HPDE6-E6E7 (cell line): Measurements from ENCODE around the gene SNTB2.
A peak's percentile ranks its signal among the peaks of the same experiment; 100 is the strongest.
"Not testable (repeated sequence)": the region's sequence is repeated elsewhere in the genome, so short reads cannot be mapped to it uniquely, and the experiment has no call there.

Experiments
- DNase-seq: peaks from one replicate; pipeline ENCODE4 v3.0.0; 2011; ENCODE audit warnings: missing footprints; ENCODE audit errors: extremely low spot score

SNTB2 gene

DNA sequence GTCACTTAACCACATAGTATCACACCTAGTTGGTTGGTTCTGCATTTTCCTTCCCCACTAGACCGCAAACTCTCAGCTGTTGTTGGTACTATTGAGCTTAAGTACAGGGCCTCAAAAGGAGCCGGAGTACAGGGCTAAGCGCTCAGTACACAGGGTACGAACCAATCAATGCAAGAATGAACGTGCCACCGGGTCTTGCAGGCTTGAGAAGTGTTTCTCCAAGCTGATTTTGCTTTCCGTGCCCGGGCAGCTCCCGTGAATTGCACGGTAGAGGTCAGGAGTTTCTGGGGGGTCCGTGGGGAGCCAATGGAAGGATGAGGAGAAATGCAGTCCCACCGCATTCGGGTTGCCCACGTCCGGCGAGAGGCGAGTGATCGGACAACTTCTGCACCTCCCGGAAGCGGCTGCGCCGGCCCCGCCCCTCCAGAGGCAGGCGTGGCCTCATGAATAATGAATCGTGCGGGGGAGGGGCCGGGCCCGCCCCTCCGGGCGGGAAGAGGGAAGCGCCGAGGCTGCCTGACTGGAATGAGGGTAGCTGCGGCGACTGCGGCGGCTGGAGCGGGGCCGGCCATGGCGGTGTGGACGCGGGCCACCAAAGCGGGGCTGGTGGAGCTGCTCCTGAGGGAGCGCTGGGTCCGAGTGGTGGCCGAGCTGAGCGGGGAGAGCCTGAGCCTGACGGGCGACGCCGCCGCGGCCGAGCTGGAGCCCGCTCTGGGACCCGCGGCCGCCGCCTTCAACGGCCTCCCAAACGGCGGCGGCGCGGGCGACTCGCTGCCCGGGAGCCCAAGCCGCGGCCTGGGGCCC is at the start of gene SNTB2:
SNTB2 (plus strand) TSS at position 523 of the 804 bp plus-strand sequence; CDS start at position 526, 3 bp downstream.
- peak; percentile 94 for DNase-seq

DNA sequence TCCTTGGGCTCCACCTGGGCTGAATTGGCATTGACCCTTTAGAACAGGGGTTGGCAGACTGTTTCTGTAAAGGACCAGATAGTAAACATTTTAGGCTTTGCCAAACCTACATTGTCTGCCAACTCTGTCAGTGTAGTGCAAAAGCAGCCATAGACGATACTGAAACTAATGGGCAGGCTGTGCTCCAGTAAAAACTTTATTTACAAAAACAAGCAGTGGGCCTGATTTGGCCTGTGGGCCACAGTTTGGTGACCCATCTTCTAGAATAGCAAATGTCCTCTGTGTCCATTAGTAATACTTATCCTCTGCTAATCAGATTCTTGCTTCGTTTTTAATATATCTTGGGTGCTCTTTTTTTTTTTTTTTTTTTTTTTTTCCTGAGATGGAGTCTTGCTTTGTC is 48.4 kb upstream of the SNTB2 start:
- DNase-seq, result no peak

DNA sequence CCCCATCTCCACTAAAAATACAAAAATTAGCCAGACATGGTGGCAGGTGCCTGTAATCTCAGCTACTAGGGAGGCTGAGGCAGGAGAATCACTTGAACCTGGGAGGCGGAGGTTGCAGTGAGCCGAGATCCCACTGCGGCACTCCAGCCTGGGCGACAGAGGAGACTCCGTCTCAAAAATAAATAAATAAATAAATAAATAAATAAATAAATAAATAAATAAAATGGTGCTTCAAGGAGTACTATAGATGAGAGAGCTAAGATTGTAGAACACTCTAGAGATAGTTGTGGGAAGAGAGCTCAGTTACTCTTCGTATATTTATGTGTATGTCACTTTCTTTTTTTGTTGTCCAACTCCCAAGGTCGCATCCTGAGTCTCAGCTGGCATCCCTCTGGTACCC is 47.5 kb upstream of the SNTB2 start:
- DNase-seq, result not testable (repeated sequence)

DNA sequence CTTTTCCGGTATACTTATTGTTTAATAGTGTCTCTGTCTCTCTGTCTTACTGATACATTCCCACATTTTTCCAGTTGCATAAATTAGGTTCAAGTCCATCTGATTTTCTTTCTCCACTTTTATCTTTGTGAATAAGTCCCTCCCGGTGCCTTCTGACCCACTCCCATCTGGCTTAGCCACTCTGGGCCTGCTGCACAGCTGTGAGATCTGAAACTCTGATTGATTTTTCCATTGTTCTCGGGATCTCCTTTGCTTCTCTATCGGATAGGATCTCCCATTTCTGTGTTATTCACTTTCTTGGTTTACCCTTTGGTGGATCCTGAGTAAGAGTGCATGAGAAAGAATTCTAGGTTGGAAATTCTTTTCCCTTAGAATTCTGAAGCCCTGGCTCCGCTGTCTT is 46.0 kb upstream of the SNTB2 start:
- no peak for DNase-seq

DNA sequence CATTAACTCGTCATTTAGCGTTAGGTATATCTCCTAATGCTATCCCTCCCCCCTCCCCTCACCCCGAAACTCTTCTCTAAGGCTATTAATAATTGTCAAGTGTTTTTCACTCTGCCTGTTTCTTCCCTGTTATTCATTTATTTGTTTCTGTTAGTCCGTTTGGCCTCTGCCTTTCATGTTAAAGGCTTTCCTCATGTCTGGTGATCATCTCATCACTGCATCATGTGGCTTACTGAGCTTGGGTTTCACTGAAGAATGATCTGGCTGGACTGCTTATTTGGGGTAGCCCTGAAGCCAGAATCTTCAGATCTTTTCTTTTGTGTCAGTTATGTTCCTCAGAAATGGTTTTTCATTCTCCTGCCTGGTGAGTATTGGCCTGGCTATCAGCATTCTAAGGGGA is 45.0 kb upstream of the SNTB2 start:
- DNase-seq, result no peak

DNA sequence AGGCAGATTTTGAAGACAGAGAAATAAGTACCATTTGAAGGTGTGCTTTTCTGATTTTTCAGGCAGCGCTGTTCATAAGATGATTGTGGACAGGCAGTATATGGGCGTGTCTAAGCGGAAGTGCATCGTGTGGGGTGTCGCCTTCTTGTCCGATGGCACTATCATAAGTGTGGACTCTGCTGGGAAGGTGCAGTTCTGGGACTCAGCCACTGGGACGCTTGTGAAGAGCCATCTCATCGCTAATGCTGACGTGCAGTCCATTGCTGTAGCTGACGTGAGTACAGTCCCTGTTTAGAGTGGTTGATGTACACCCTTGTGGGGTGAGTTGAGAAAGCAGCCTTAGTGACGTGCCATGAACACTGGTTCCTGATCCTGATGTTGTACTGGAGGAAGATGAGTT is 43.8 kb upstream of the SNTB2 start:
- no peak for DNase-seq

DNA sequence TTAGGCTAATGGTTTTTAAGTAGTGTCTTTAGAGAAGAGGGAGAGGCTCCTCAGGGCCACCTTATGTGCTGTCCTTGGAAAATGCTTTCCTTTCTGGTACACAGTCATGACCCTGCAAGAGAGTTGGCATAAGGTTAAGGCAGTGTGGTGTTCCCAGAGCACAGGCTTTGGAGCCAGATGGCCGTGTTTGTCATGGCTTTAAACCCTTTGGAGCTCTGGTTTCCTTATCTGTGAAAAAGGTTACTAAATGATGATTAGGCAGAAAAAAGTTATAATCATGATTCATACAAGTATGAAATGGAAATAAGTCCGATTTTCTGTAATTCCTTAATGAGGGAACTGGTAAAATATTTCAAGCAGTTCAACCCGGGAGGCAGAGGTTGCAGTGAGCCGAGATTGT is 41.3 kb upstream of the SNTB2 start:
- DNase-seq, result no peak

DNA sequence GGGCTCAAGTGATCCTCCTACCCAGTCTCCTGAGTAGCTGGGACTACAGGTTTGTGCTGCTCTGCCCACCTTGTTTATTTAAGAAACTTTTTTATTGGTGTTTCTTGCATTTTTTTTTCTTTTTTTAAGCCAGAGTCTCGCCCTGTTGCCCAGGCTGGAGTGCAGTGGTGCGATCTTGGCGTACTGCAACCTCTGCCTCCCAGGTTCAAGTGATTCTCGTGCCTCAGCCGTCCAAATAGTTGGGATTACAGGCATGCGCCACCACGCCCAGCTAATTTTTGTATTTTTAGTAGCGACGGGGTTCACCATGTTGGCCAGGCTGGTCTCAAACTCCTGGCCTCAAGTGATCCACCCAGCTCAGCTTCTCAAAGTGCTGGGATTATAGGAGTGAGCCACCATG is 37.3 kb upstream of the SNTB2 start:
- DNase-seq, result not testable (repeated sequence)

DNA sequence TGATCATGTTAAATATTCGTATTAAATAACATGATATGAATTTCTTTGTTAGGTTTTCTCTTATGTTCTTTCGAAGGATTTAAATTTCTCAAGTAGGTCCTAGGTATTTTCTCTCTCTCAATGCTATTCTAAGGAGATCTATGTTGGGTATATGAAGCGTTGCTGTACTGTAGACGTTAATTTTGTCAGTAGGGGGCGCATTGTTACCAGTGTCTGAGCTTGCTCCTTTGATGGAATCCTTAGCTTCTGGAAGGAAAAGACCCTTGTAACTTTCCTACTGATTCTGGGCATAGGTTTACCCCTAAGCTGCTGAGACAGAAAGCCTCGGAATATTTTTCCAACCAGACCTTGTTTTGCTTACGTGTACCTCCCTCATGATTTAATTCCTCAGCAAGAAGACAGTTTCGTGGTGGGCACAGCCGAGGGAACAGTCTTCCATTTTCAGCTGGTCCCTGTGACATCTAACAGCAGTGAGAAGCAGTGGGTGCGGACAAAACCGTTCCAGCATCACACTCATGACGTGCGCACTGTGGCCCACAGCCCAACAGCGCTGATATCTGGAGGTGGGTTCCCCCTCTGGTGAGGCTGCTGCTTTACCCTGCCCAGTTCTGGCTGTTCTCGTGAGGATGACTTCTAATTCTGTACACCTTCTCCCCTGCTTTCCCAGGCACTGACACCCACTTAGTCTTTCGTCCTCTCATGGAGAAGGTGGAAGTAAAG is 36.7 kb upstream of the SNTB2 start:
- DNase-seq, result peak; percentile 58

DNA sequence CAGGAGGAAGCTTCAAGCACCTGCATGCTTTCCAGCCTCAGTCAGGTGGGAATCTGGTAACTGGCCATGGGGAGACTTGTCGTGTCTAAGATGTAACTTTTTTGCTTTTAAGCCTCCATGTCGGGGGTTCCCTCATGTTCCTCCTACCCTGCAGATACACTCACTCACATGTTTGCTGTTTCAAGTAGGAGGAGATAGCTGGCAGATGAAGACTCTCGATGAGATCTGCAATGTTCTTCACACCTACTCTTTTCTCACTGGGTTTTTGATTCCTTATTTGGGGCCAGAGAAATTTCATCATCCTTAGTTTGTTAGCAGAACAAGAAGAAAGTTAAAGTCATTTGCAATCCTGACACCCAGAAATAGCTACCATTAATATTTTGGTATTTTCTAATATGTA is 29.8 kb upstream of the SNTB2 start:
- no peak for DNase-seq

DNA sequence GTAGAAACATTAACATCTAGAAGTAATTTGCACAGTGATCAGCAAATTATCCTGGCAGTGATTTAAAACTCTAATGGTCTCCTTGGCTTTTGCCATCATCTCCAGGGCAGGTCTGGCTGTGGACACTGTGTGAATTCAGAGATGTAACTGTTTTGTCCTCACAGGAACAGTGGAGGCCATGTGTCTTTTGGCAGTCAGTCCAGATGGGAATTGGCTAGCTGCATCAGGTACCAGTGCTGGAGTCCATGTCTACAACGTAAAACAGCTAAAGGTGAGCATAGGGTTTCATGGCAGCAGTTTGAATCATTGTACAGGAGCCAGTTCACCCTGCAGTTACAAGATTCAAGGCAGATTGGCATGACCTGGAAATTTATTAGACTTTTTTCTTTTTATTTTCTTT is 26.8 kb upstream of the SNTB2 start:
- no peak for DNase-seq

DNA sequence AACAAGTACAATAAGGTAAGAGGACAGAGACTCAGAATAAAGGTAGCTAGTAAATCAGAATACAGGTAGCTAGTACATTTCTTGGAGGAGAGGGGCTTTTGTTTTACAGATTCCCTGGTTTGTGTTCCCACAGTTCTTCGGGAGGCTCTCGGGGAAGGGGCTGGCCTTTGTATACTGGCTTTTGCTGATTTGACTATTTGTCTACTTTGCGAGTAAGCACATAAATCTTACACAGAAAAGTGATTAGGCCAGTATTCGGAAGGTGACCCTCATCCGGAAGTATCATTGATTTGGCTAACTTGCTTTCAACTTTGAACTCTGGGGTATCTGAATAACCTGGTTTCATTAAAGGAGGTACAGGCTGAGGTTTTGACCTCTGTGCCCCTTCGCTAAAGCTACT is 21.4 kb upstream of the SNTB2 start:
- DNase-seq, result no peak

DNA sequence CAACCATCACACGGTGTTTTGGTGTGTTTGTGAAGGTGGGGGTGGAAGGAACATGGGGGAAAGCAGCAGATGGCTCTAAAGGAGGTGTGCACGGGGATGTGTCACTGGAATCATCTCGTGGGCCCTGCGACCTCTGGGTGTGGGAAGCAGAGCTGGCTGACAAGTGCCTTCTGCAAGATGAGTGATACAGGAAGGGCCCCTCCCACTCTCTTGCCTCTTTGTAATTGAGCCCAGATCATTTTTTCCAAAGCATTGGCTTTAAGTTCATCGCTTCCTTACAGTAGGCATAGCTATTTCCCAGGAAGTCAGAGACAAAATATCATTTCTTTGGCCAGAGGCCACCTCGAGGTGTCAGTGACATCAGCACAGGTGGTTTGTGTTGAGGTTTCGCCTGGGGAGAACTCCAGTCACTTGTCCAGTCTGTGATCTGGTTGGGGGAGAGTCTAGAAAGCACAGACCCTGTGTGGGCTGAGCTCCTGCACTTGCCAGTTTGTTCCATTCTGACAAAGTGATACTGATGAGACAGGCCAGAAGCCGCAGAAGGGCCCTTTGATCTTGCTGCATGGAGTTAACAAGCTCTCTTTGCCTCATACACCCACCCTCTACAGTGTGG is 20.6 kb upstream of the SNTB2 start:
- DNase-seq, result no peak

DNA sequence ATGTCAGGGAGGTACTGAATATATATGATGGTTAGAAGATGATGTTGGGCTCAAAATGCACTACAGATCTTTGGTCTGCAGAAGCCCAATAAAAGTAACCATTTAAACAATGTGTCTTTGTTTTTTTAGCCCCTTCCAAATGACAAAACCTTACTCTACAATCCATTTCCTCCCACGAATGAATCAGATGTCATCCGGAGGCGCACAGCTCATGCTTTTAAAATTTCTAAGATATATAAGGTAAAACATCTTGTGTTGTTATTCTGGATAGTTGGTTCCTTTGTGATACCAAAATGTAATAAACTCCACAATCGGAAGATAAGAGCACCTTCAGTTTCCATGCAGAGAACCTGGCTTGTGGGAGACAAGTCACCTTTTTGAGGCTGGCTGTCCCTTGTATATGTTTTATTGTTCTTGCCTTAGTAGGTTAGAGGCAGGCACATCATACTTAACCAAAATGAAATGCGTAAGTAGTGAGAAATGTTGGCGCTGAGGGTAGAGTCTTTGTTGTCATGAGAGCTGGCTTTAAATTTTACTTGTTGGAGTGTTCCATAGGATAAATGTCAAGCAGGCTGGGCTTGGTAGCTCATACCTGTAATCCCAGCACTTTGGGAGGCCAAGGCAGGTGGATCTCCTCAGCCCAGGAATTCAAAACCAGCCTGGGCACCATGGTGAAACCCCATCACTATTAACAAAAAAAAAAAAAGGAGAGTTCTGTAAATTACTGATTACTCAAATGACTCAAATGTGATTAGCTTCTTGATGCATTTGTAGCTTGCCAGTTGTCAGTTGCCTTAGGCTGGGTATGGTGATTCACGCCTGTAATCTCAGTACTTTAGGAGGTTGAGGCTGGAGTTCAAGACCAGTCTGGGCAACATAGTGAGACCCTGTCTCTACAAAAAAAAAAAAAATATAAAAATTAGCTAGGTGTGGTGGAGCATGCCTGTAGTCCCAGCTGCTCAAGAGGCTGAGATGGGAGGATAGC is 19.7 kb upstream of the SNTB2 start:
- DNase-seq, result no peak

DNA sequence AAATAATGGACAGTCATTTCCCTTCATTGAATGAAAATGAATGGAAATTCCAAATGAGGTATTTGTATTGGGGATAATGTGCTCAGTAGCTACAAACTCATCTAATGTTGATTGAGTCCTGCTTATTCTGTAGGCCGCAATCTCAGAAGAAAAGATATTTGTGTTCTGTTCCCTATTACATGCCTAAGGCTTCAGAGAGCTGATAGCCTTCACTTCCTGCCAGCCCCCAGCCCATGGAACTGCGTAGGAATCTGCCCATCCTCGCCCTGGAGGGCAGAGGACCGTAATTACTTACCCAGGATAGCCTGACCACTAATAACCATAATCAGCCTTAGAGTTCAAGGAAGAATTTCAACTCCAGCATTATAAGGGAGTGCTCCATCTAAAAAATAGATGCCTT is 17.9 kb upstream of the SNTB2 start:
- no peak for DNase-seq

DNA sequence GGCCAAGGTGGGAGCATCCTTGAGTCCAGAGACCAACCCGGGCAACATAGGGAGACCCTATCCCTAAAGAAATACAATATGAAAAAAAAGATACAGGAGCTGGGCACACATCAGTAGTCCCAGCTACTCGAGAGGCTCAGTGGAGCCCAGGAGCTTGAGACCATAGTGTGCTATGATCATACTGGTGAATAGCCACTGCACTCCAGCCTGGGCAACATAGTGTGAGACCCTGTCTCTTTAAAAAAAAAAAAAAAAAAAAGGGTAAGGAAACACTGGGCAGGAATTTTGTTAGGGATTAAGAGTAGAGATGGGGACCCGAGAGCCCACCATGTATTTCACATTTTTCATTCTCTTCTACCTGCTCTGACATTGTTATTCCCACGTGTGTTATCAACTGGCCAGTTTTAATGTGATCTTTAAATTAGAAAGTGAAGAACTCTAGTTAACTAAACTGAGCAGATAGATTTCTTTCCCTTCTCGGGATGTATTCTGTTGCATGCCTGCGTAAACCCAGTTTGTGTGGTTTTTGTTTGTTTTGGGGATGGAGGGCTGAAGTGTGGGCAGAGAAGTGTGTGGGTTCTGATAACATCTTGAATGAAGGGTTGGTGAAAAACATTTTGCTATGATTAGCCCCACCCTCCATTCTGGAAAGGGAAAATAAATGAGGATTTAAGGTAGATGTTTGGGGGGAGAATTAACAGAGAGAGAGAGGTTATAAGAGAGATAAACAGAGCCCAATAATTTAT is 17.2 kb upstream of the SNTB2 start:
- DNase-seq, result no peak

DNA sequence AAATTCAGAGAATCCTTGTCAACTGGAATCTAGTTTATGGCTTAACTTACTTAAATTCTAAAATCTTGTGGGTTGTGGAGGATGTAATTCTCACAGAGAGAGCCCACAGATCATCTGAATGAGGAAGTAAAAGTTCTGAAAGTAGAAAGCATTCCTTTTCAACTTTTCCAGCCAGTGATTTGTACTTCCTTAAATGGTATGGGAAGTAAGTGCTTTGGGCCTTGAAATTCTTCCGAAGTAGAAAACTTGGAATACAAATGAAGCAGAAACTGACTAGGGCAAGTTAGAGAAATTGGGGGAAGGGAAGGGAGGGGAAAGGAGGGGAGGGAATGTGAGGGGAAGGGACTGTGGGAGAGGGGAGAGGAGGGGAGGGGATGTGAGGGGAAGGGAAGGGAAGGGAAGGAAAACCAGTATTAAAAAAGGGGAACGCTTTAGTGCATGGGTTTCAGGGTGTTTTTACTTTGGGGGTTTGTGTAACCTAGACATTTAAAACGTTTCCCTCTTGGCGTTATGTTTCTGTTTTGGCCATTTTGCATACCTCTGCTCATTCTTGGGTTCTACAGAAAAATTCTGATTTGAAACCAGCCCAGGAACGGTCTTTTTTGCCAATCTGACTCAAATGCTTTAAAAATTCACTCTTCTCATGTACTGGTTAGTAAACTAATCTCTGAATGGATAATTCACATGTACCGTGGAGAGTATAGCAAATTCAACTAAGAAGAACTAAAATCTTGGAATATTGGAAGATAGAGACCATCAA is 15.5 kb upstream of the SNTB2 start:
- no peak for DNase-seq

DNA sequence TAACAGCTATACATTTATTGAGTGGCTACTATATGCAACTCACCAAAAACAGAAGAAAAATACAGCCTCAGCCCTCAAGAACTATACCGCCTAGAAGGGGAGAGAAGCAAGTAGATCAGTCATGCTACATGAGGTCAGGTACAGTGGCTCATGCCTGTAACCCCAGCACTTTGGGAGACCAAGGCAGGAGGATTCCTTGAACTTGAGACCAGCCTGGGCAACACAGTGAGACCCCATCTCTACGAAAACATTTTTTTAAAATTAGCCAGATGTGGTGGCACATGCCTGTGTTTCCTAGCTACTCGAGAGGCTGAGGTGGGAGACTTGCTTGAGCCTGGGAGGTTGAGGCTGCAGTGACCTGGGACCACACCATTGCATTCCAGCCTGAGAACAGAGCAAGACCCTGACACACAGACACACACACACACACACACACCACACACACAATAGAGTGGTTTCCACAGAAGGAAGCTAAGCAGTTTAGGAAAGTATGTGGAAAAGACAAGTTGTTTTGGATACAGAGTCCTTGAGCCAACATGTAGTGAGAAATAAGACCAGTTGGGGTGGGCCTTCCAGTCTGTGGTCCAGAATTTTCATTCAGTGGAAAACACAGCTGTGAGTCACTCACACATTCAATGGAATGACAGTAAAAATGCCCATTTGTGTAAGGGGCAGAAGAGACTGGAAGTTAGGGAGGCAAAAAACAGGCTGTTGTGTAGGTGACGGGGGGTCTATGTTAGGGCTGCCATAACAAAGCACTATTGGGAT is 10.7 kb upstream of the SNTB2 start:
- no peak for DNase-seq

DNA sequence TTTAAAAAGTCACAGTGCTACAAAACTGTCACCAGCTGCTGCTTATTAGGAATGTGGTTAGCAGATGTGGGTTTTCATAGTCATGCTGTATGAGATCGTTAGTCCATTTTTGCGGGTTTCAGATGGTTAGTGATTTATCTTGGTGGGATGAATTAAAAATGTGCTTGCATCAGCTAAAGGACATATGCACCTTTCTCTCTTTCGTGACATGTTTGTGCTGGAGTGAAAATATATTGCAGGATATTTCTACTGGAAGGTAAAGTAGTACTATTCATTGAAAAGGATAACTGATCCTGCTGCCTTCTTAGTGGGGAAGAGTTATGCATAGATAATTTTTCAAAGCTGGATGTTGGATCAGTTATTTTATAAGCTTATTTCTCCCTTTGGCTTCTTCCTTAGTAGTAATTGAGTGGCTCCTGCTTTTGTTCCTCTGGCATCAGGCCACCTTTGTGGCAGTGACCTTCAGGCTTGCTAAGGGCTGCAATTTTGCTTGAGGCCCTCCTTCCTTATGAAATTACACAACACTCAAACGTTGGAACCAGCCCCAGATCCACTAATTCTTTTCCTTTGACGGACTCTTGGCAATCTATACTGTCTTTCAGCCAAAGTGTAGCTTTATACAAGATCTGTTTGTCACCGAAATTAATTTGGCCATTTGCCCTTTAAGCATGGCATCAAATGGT is 7.5 kb upstream of the SNTB2 start:
- no peak for DNase-seq
